Ramos (cell line): ENCODE results near the gene EVC2.

ENCODE experiments used
- in situ Hi-C: fragments of 300-500 bp; cut with MboI; formaldehyde crosslinking; loops from one replicate; pipeline ENCODE4 v1.14.3; 2022; ENCODE audit warnings: low sequenced_read_pairs; ENCODE audit not compliant: unreplicated experiment

The EVC2 gene

GRCh38 chr4:5712931-5713330 is 4.6 kb upstream of the EVC2 start:
- in situ Hi-C loops: no loop called here

- in situ Hi-C loops: no loop called here
These were observed 4.2 kb upstream of the EVC2 start for GRCh38 chr4:5712517-5712916.

- in situ Hi-C loops: no loop called here
These were observed 3.3 kb upstream of the EVC2 start for GRCh38 chr4:5711479-5712184.

- in situ Hi-C loops: no loop called here
These were observed 2.7 kb upstream of the EVC2 start, which contains the start of gene EVC for GRCh38 chr4:5710961-5711478. TSS of gene EVC (plus strand) at chr4:5711201. CDS start at chr4:5711381, 180 bp downstream.

GRCh38 chr4:5710065-5710960 is 2.0 kb upstream of the EVC2 start:
- in situ Hi-C loops: no loop called here

GRCh38 chr4:5709207-5709575 is 832 bp upstream of the EVC2 start:
- in situ Hi-C loops: no loop called here

DNA sequence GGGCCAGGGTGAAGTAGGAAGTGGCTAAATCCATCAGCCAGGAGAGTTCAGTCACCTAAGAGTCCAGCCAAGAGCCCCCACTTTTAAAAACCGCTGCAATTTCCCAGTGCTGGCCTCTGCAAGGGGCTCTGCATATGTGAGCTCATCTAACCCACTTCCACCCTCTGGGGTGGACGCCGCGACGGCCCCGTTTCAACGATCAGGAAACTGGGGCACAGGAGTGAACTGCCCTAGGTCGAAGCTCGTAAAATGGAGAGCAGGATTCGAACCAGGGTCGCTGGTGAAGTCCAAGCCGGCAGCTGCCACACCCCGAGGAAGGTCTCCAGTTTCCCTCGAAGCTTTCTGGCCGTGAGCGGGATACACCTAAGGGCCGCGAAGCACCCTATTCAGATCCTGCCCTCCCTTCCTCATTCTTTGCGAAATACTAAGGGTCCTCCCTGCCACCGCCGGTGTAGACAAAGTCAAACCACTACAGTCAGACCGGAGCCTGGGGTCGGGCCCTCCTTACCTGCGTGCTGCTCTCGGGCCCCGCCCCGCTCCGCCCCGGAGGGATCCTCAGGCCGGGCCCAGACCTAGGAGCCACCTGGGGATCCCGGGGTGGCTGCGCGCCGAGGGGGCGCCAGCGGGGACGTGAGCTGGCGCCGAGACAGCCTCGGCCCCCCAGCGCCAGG is 446 bp downstream of the EVC2 start:
- in situ Hi-C loops: no loop called here

DNA sequence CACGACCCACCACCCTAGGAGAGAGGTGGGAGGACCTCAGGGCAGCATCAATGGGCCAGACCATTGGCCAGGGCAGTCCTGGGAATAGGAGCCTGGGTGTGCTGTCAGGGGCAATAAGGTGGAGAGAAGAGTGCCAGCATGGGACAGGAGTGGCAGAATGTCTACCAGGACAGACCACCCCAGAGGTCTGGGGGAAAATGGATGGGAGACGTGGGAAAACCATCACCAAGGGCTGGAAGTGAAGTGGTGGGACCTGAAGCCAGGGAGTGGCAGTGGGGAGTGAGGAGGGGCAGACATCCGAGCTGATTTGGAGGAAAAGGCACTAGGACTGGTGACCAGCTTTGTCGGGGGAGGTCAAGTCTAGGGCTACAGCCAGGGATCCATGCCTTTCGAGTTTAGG is 993 bp downstream of the EVC2 start:
- in situ Hi-C loops: no loop called here

- in situ Hi-C loops: no loop called here
These were observed 1.7 kb downstream of the EVC2 start for GRCh38 chr4:5706486-5707290.

GRCh38 chr4:5705647-5706320 is 2.6 kb downstream of the EVC2 start:
- in situ Hi-C loops: no loop called here

DNA sequence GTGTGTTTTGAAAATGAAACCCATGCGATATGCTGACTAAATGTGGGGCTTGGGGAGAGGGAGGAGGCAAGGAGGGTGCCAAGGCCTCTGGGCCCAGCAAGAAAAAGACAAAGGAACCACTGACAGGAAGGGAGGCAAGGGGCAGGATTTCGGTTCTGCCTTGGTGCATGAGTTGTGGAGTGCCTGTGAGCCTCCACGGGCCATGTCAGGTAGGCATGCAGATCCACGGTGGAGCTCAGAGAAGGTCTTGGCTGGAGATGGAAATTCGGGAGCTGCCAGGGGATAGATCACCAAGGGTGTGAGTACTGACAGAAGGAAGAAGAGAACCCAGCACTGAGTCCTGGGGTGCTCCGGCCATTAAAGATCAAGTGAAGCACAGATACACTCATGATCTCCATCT is 4.1 kb downstream of the EVC2 start:
- in situ Hi-C loops: no loop called here

DNA sequence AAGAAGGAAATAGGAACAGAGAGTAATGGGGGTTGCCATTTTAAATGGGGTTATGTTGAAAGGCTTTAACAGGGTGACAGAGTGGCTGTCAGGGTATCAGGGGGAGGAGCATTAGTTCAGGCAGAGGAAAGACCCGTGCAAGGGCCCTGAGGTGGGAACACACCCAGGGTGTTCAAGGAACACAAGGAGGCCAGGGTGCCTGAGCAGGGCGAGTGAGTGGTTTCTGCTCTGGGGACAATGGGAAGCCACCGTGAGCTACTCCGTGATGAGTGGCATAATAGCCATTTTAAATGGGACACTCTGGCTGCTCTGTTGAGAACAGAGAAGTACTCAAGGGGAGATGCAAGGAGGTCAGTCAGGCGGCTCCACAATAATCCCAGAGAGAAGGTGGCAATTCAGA is 4.5 kb downstream of the EVC2 start:
- in situ Hi-C loops: no loop called here

DNA sequence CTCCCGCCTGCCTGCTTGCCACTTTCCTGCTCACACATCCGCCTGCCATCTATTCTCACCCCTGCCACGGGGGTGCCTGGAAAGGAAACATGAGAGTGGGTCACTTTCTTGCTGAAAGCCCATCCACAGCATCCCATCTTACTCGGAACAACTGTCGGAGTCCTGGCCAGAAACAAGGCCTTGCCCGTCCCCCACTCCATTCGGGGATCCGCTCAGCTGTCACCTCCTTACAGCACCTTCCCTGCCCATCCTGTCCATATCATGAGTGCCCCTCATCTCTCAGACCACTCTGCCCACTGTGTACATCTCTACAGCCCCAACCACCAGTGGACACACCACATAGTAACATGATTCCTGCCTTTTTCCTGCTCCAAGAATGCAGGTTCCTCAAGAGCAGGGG is 6.4 kb downstream of the EVC2 start:
- in situ Hi-C loops: no loop called here

- in situ Hi-C loops: no loop called here
These were observed 7.9 kb downstream of the EVC2 start for GRCh38 chr4:5700459-5700858.

DNA sequence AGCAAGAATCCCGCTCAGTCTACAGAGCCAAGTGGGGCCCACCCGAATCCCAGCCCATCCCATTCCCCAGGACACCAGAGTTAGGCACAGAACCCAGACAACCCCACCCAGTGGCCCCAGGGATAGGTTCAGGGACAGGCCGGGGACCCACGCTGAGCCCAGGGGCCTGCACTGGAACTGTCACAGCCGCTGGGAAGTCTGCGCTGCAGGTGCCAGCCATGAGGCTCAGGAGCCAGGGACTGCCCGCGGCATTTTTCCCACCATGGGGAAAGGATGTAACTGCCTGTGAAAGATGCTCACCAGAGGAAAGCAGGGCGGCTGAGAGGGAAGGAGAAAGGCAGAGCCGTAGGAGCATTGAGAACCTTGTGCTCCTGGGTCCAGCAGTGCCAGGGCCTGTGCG is 12.0 kb downstream of the EVC2 start:
- in situ Hi-C loops: no loop called here

DNA sequence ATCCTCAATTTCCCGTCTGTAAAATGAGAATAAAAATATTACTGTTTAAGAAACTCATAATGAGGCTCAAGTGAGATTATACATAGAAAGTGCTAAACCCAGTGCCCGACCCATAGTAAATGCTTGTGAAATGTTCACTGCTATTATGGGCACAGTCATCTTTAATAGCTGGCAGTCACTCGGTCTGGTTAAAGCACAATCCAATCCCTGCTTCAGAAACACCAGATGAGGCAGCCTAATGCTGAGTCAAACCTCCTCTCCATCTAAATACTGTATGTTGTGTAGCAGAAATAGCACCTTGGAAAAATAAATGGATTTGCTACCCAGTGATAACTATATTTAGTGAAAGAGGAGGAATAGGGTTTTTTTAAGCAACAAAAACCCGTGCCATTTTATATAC is 14.5 kb downstream of the EVC2 start:
- in situ Hi-C loops: no loop called here

DNA sequence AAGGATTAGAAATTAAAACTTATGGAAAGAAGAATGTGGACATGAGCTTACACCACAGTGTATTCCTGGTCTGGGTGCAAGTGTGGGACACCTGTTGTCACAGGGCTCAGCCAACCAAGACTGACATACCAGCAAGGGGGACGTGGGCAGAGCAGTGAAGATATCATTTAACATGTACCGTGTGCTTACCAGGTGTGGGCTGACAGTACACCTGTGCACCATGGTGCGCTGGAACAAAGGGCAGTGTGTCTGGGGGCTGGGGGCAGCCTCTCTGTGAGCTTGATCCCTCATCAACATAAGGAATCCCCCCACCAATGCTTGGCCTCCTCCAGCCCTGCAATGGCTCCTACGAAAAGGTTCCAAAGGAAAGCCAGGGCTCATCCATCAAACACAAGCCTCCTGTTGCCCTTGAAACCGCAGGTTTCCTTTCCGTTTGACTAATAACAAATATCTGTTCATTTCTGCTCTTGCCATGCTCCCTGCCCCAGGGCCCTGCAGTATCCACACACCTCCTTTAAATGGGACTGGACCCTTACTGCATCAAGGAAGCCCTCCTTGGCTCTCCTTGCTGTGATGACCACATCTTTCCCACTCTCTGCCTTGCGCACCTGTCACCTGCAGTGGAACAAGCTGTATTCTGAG is 16.7 kb downstream of the EVC2 start:
- in situ Hi-C loops: no loop called here

DNA sequence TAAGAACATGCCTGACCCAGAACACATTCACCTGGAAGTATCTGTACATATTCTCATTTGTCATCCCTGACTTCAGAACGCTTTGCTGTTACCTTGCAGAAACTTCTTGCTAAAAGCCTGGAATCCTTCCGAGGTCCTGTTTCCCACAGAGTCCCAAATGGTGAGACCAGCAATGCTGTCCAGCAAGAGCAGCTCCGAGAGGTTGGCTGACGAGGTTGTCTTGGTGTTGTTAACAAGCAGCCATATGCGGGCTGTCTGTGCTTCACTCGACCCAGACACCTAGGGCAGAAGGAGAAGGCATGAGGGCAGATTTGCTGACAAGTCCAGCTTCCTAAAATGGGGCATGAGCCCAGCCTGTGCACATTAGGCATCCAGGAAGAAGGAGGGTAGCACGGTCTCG is 19.3 kb downstream of the EVC2 start:
- in situ Hi-C loops: no loop called here

GRCh38 chr4:5686338-5686737 is 22.0 kb downstream of the EVC2 start:
- in situ Hi-C loops: no loop called here
